IMR-90 (cell line): ENCODE measurements around the gene C1R. TPM values are rescaled to one million over a fixed set of nuclear protein-coding genes. Genes with fewer than 3 reads are reported as not detected.
"Not testable (repeated sequence)": the region's sequence is repeated elsewhere in the genome, so short reads cannot be mapped to it uniquely, and the experiment has no call there.

Source experiments
- ATAC-seq: fragments of 200-7000 bp; cut with Tn5 transposase; 2 replicates; pipeline ENCODE4 v1.9.1; 2020; ENCODE audit warnings: low read depth, mild to moderate bottlenecking, moderate library complexity
- BruUV-seq: library from RNA; stranded (reverse); fragments of 400-500 nt; replicated peaks from 2 replicates; lab custom pipeline; 2021; lab: Mats Ljungman, UMichigan
- CTCF ChIA-PET: fragments of 300-600 bp; formaldehyde crosslinking; extraction: SDS; loops from one replicate; lab custom pipeline; 2021; ENCODE audit warnings: antibody characterized with exemption; lab: Yijun Ruan, JAX
- POLR2A ChIA-PET: fragments of 300-600 bp; sonication (Branson Sonifier 250); formaldehyde crosslinking; loops from one replicate; lab custom pipeline; 2022; ENCODE audit warnings: antibody characterized with exemption; ENCODE audit not compliant: unreplicated experiment; lab: Charles Lee
- DNase-seq: peaks from one replicate; pipeline ENCODE4 v3.0.0; 2013
- H2AFZ ChIP-seq: replicated peaks from 2 replicates; pipeline ENCODE3; 2013; ENCODE audit warnings: low read length, mild to moderate bottlenecking; ENCODE audit not compliant: poor library complexity
- H2AK5ac ChIP-seq: 2 replicates; pipeline ENCODE4 v1.6.1; 2013; ENCODE audit warnings: low read depth, low read length, inconsistent platforms
- H2AK9ac ChIP-seq: replicated peaks from 2 replicates; pipeline ENCODE3; 2013; ENCODE audit warnings: mild to moderate bottlenecking, low read depth, low read length, moderate library complexity; ENCODE audit not compliant: poor library complexity
- H2BK120ac ChIP-seq: 2 replicates; pipeline ENCODE4 v1.6.1; 2013; ENCODE audit warnings: low read depth, low read length, inconsistent platforms
- H2BK15ac ChIP-seq: 3 replicates; pipeline ENCODE4 v1.6.1; 2013; ENCODE audit warnings: low read depth, low read length, inconsistent platforms
- H2BK20ac ChIP-seq: 2 replicates; pipeline ENCODE4 v1.6.1; 2013; ENCODE audit warnings: low read depth, mild to moderate bottlenecking, inconsistent platforms, low read length, moderate library complexity
- H2BK5ac ChIP-seq: 2 replicates; pipeline ENCODE4 v1.6.1; 2013; ENCODE audit warnings: mild to moderate bottlenecking, low read depth, low read length, inconsistent platforms; ENCODE audit not compliant: poor library complexity, severe bottlenecking
- H3K14ac ChIP-seq: replicated peaks from 2 replicates; pipeline ENCODE4 v1.6.1; 2013; ENCODE audit warnings: low read depth, low read length, inconsistent platforms
- H3K18ac ChIP-seq: 2 replicates; pipeline ENCODE4 v1.6.1; 2013; ENCODE audit warnings: low read depth, low read length, control low read depth
- H3K23ac ChIP-seq: 2 replicates; pipeline ENCODE4 v1.6.1; 2013; ENCODE audit warnings: low read depth, low read length, inconsistent platforms
- H3K27ac ChIP-seq: 2 replicates; pipeline ENCODE4 v1.5.1; 2013; ENCODE audit warnings: mild to moderate bottlenecking, control low read depth, low read length; ENCODE audit not compliant: insufficient read depth
- H3K27me3 ChIP-seq: 2 replicates; pipeline ENCODE4 v1.6.1; 2013; ENCODE audit warnings: low read length; ENCODE audit not compliant: control insufficient read depth, insufficient read depth
- H3K36me3 ChIP-seq: 2 replicates; pipeline ENCODE4 v1.6.1; 2013; ENCODE audit warnings: low read length, mixed read lengths; ENCODE audit not compliant: control insufficient read depth, insufficient read depth
- H3K4ac ChIP-seq: 2 replicates; pipeline ENCODE4 v1.6.1; 2013; ENCODE audit warnings: low read depth, low read length, inconsistent platforms
- H3K4me1 ChIP-seq: 2 replicates; pipeline ENCODE4 v1.6.1; 2013; ENCODE audit warnings: low read length, mixed read lengths; ENCODE audit not compliant: control insufficient read depth, insufficient read depth
- H3K4me2 ChIP-seq: 2 replicates; pipeline ENCODE4 v1.6.1; 2013; ENCODE audit warnings: low read depth, mild to moderate bottlenecking, control low read depth, low read length, moderate library complexity
- H3K4me3 ChIP-seq: 2 replicates; pipeline ENCODE4 v1.5.1; 2013; ENCODE audit warnings: low read depth, mild to moderate bottlenecking, control low read depth, low read length, moderate library complexity; ENCODE audit not compliant: insufficient read depth
- H3K56ac ChIP-seq: 2 replicates; pipeline ENCODE4 v1.6.1; 2013; ENCODE audit warnings: low read length, inconsistent platforms; ENCODE audit not compliant: insufficient read depth; ENCODE audit errors: extremely low read depth
- H3K79me1 ChIP-seq, 2 experiments: 2 replicates each; pipeline ENCODE4 v1.6.1; 2013; ENCODE audit warnings: low read length in 2 of 2, inconsistent platforms in 1 of 2, low read depth in 1 of 2
- H3K9ac ChIP-seq: 2 replicates; pipeline ENCODE4 v1.6.1; 2013; ENCODE audit warnings: low read depth, low read length, control low read depth
- H3K9me1 ChIP-seq: 2 replicates; pipeline ENCODE4 v1.6.1; 2013; ENCODE audit warnings: low read length, inconsistent platforms; ENCODE audit not compliant: insufficient read depth
- H3K9me3 ChIP-seq: 2 replicates; pipeline ENCODE4 v1.6.1; 2013; ENCODE audit warnings: low read length; ENCODE audit not compliant: control insufficient read depth, insufficient read depth
- H4K20me1 ChIP-seq: 2 replicates; pipeline ENCODE4 v1.6.1; 2013; ENCODE audit warnings: low read length, inconsistent platforms; ENCODE audit not compliant: insufficient read depth
- H4K5ac ChIP-seq: 2 replicates; pipeline ENCODE4 v1.6.1; 2013; ENCODE audit warnings: mild to moderate bottlenecking, low read depth, low read length, control low read depth
- H4K8ac ChIP-seq, 2 experiments: 2 replicates each; pipeline ENCODE4 v1.6.1; 2013; ENCODE audit warnings: low read depth in 2 of 2, low read length in 2 of 2, control low read depth in 1 of 2, inconsistent platforms in 1 of 2
- H4K91ac ChIP-seq: 2 replicates; pipeline ENCODE4 v1.6.1; 2013; ENCODE audit warnings: low read depth, low read length, inconsistent platforms; ENCODE audit not compliant: insufficient read depth
- WGBS, 2 experiments: methylation state at CpG; one replicate each; pipeline versions ENCODE4 v1.1.5 to v1.1.7; 2013; ENCODE audit warnings: missing lambda C conversion rate in 2 of 2; ENCODE audit not compliant: insufficient read length in 1 of 2; ENCODE audit errors: extremely low coverage in 2 of 2; 5-methylcytosine and 5-hydroxymethylcytosine counted together
- dilution Hi-C: fragments of 300-500 bp; cut with HindIII; formaldehyde crosslinking; loops from one replicate; pipeline ENCODE4 v1.14.3; 2018; ENCODE audit warnings: low sequenced_read_pairs; ENCODE audit not compliant: unreplicated experiment
- in situ Hi-C: fragments of 300-500 bp; cut with MboI; formaldehyde crosslinking; loops from 3 replicates; pipeline ENCODE4 v1.14.3; 2019; ENCODE audit warnings: low sequenced_read_pairs, inconsistent platforms, mixed read lengths
- intact Hi-C: fragments of 100-400 bp; cut with micrococcal nuclease; formaldehyde crosslinking; loops from 2 replicates; pipeline ENCODE4 v1.10.0; 2022
- polyA plus RNA-seq, 3 experiments: library from polyadenylated mRNA; depleted of rRNA; stranded (reverse); fragments of >200 nt; gene quantifications; 2 replicates each; pipeline ENCODE4 v1.2.3, GENCODE V29; 2012; ENCODE audit warnings: low replicate concordance in 1 of 3
- total RNA-seq: library from RNA; depleted of rRNA; stranded (reverse); fragments of >200 nt; gene quantifications from 2 replicates; pipeline ENCODE4 v1.2.3, GENCODE V29; 2012

Gene C1R
- total and polyA plus RNA-seq, 2 of the 4 experiments (the other 2 are of a cell fraction), result 38.4 to 165 TPM

- intact Hi-C loops, H3K4me2 ChIP-seq: not testable (repeated sequence)
- in situ Hi-C loops, result loop anchor here (25.0 kb wide), 1 partner anchor 587 kb away; no protein-coding TSS in a partner anchor
Measured at GRCh38 chr12:7049973-7050372, 42.3 kb downstream of the C1R start.

DNA sequence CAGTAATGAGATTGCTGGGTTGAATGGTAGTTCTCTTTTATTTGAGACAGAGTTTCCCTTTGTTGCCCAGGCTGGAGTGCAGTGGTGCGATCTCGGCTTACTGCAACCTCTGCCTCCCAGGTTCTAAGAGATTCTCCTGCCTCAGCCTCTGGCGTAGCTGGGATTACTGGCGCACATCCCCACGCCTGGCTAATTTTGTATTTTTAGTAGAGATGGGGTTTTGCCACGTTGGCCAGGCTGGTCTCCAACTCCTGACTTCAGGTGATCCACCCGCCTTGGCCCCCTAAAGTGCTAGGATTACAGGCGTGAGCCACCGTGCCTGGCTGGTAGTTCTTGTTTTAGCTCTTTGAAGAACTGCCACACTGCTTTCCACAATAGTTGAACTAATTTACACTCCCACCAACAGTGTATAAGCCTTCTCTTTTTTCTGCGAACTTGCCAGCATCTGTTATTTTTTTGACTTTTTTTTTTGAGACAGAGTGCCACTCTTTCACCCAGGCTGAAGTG is 42.7 kb downstream of the C1R start:
- H3K14ac ChIP-seq, H3K56ac ChIP-seq, H3K4me1 ChIP-seq, H3K79me1 ChIP-seq, H2BK120ac ChIP-seq, intact Hi-C loops, H2AFZ ChIP-seq, H3K4me2 ChIP-seq, H2AK5ac ChIP-seq, dilution Hi-C loops, POLR2A ChIA-PET, in situ Hi-C loops, H2BK15ac ChIP-seq, H3K9me1 ChIP-seq, H4K91ac ChIP-seq, H3K36me3 ChIP-seq, H3K23ac ChIP-seq, H3K27ac ChIP-seq, H2BK5ac ChIP-seq, H3K9ac ChIP-seq, H3K9me3 ChIP-seq, DNase-seq, H2BK20ac ChIP-seq, H3K18ac ChIP-seq, H3K4me3 ChIP-seq, BruUV-seq, H3K4ac ChIP-seq, H2AK9ac ChIP-seq, H4K20me1 ChIP-seq, H4K8ac ChIP-seq, ATAC-seq, H4K5ac ChIP-seq: not testable (repeated sequence)
- 76% methylated on average over 4 of the region's 10 CpGs; no CpG with 5 or more reads in 1 of the 2 experiments for WGBS, 2 experiments
- CTCF ChIA-PET, result interaction anchor here (0.6 kb wide), 1 partner anchor 41 kb away, joined by 3 read pairs; no protein-coding TSS in a partner anchor
- H3K27me3 ChIP-seq, result peaks cover 11% of the 10 kb centered on the region

More at GRCh38 chr12:7049973-7050372, 42.3 kb downstream of the C1R start:
- ATAC-seq, H3K23ac ChIP-seq, H2AFZ ChIP-seq, H2AK5ac ChIP-seq, H3K14ac ChIP-seq, H2BK20ac ChIP-seq, H3K18ac ChIP-seq, H2BK5ac ChIP-seq, H4K5ac ChIP-seq, H2BK15ac ChIP-seq, H3K27ac ChIP-seq, H4K20me1 ChIP-seq, H3K4ac ChIP-seq, H3K9ac ChIP-seq, H4K8ac ChIP-seq, H3K9me1 ChIP-seq, dilution Hi-C loops, H3K79me1 ChIP-seq, BruUV-seq, DNase-seq, H2AK9ac ChIP-seq, H2BK120ac ChIP-seq, H4K91ac ChIP-seq, H3K36me3 ChIP-seq, H3K4me3 ChIP-seq, H3K9me3 ChIP-seq, H3K4me1 ChIP-seq, POLR2A ChIA-PET, H3K56ac ChIP-seq: not testable (repeated sequence)
- H3K27me3 ChIP-seq, result peaks cover 14% of the 10 kb centered on the region
- CTCF ChIA-PET, result interaction anchor here (0.6 to 1.1 kb wide), 2 partner anchors 42 to 59 kb away, joined by 3 read pairs; no protein-coding TSS in a partner anchor
- WGBS, 2 experiments, result no CpG with 5 or more reads among the region's 3 CpGs
